Stimulated activated CD4-positive, alpha-beta T cell treated with anti-CD3 and anti-CD28 coated beads, Interleukin-2, amount 100 ng/mL, for 24 hours (primary cell): Measurements from ENCODE around the gene NELL1.
"Not testable (repeated sequence)": the region's sequence is repeated elsewhere in the genome, so short reads cannot be mapped to it uniquely, and the experiment has no call there.

ENCODE experiments used
- DNase-seq, 2 donors: peaks; one replicate each; pipeline ENCODE4 v3.0.0-alpha.2; 2020

NELL1 gene

GRCh38 chr11:21122523-21122922, 453.1 kb downstream of the NELL1 start:
- DNase-seq: no peak

GRCh38 chr11:21132146-21132720, 462.8 kb downstream of the NELL1 start:
- DNase-seq: no peak

- DNase-seq: no peak
These were observed 463.9 kb downstream of the NELL1 start for GRCh38 chr11:21133244-21133643.

GRCh38 chr11:21133722-21134121, 464.3 kb downstream of the NELL1 start:
- no peak for DNase-seq

GRCh38 chr11:21137803-21138202, 468.4 kb downstream of the NELL1 start:
- DNase-seq: no peak

GRCh38 chr11:21141557-21141956, 472.2 kb downstream of the NELL1 start:
- DNase-seq: not testable (repeated sequence)

- DNase-seq: no peak
These were observed 472.6 kb downstream of the NELL1 start for GRCh38 chr11:21142007-21142406.

- DNase-seq: no peak
These were observed 475.1 kb downstream of the NELL1 start for GRCh38 chr11:21144531-21144930.

GRCh38 chr11:21148376-21148775, 479.0 kb downstream of the NELL1 start:
- no peak for DNase-seq

- DNase-seq: no peak
These were observed 490.8 kb downstream of the NELL1 start for GRCh38 chr11:21160140-21160539.

- no peak for DNase-seq
These were observed 500.3 kb downstream of the NELL1 start for GRCh38 chr11:21169639-21170038.

GRCh38 chr11:21173476-21173875, 504.1 kb downstream of the NELL1 start:
- no peak for DNase-seq

- DNase-seq: no peak
These were observed 505.4 kb downstream of the NELL1 start for GRCh38 chr11:21174781-21175180.

GRCh38 chr11:21177379-21177778, 508.0 kb downstream of the NELL1 start:
- DNase-seq: no peak

- no peak for DNase-seq
These were observed 510.4 kb downstream of the NELL1 start for GRCh38 chr11:21179770-21180169.

GRCh38 chr11:21180182-21180581, 510.8 kb downstream of the NELL1 start:
- DNase-seq: no peak

- no peak for DNase-seq
These were observed 516.6 kb downstream of the NELL1 start for GRCh38 chr11:21185959-21186358.

GRCh38 chr11:21190181-21190580, 520.8 kb downstream of the NELL1 start:
- no peak for DNase-seq

- DNase-seq: no peak
These were observed 526.6 kb downstream of the NELL1 start for GRCh38 chr11:21195995-21196394.

GRCh38 chr11:21198498-21198897, 529.1 kb downstream of the NELL1 start:
- DNase-seq: no peak

GRCh38 chr11:21205205-21205604, 535.8 kb downstream of the NELL1 start:
- no peak for DNase-seq

- DNase-seq: no peak
These were observed 556.5 kb downstream of the NELL1 start for GRCh38 chr11:21225860-21226259.

- DNase-seq: no peak
These were observed 559.8 kb downstream of the NELL1 start for GRCh38 chr11:21229224-21229623.

GRCh38 chr11:21250196-21250595, 580.8 kb downstream of the NELL1 start:
- DNase-seq: no peak

GRCh38 chr11:21254055-21254454, 584.7 kb downstream of the NELL1 start:
- no peak for DNase-seq

- DNase-seq: no peak
These were observed 585.4 kb downstream of the NELL1 start for GRCh38 chr11:21254790-21255189.
